ENCODE results near the gene B4GALNT1. TPM values are rescaled to one million over a fixed set of nuclear protein-coding genes. Genes with fewer than 3 reads are reported as not detected.

Gene B4GALNT1
- total RNA-seq, 1 donor from 2014 or later, result 18.6 TPM

GRCh38 chr12:57600395-57600794 lies 32.6 kb downstream of the B4GALNT1 start:
- TF ChIP-seq CTCF (conservative IDR thresholded peaks at IDR 0.05), result no peak
- H3K9me3 Mint-ChIP-seq, result no peaks in the 10 kb centered on the region
- H3K27ac Mint-ChIP-seq (ENCODE audit: unreplicated experiment), result no peak overlapping the region
- H3K4me3 Mint-ChIP-seq, result no peak overlapping the region
- peaks cover 15% of the 10 kb centered on the region for H3K4me1 Mint-ChIP-seq
- H3K27me3 Mint-ChIP-seq (ENCODE audit: low read depth), result no peaks in the 10 kb centered on the region
- peaks cover 14% of the 10 kb centered on the region for H3K36me3 Mint-ChIP-seq (ENCODE audit: low read depth)
- DNase-seq (ENCODE audit: low read depth, low spot score), result no peak

- no peak overlapping the region for H3K27ac Mint-ChIP-seq (ENCODE audit: unreplicated experiment)
- no peak for DNase-seq (ENCODE audit: low read depth, low spot score)
- H3K27me3 Mint-ChIP-seq (ENCODE audit: low read depth), result peaks cover 16% of the 10 kb centered on the region
- no peak for TF ChIP-seq CTCF (conservative IDR thresholded peaks at IDR 0.05)
- peaks cover 18% of the 10 kb centered on the region for H3K4me1 Mint-ChIP-seq
- no peaks in the 10 kb centered on the region for H3K9me3 Mint-ChIP-seq
- no peak overlapping the region for H3K4me3 Mint-ChIP-seq
- H3K36me3 Mint-ChIP-seq (ENCODE audit: low read depth), result peaks cover 2% of the 10 kb centered on the region
Measured at GRCh38 chr12:57593187-57593586, 39.8 kb downstream of the B4GALNT1 start.

- Mint-ChIP-seq H3K4me1 (peaks cover 18% of the 10 kb centered on the region), H3K4me3 (peak overlapping the region; percentile 93), H3K36me3 (ENCODE audit: low read depth) (peaks cover 2% of the 10 kb centered on the region), H3K9me3 (no peaks in the 10 kb centered on the region), H3K27me3 (ENCODE audit: low read depth) (peaks cover 16% of the 10 kb centered on the region), H3K27ac (ENCODE audit: unreplicated experiment) (no peak overlapping the region)
- no peak for TF ChIP-seq CTCF (conservative IDR thresholded peaks at IDR 0.05)
- DNase-seq (ENCODE audit: low read depth, low spot score), result no peak
Measured at GRCh38 chr12:57592551-57593165, 40.3 kb downstream of the B4GALNT1 start.

- Mint-ChIP-seq H3K27ac (ENCODE audit: unreplicated experiment) (no peak overlapping the region), H3K36me3 (ENCODE audit: low read depth) (peaks cover 2% of the 10 kb centered on the region), H3K4me1 (peaks cover 18% of the 10 kb centered on the region), H3K4me3 (peak overlapping the region; percentile 93), H3K9me3 (no peaks in the 10 kb centered on the region), H3K27me3 (ENCODE audit: low read depth) (peaks cover 16% of the 10 kb centered on the region)
- TF ChIP-seq CTCF (conservative IDR thresholded peaks at IDR 0.05), result no peak
- no peak for DNase-seq (ENCODE audit: low read depth, low spot score)
Measured at GRCh38 chr12:57591782-57592325, 41.1 kb downstream of the B4GALNT1 start.

- Mint-ChIP-seq H3K36me3 (ENCODE audit: low read depth) (peaks cover 2% of the 10 kb centered on the region), H3K4me1 (peaks cover 18% of the 10 kb centered on the region), H3K4me3 (peak within 1 kb of the TSS; percentile 93), H3K27me3 (ENCODE audit: low read depth) (peaks cover 16% of the 10 kb centered on the region), H3K9me3 (no peaks in the 10 kb centered on the region), H3K27ac (ENCODE audit: unreplicated experiment) (no peak within 1 kb of the TSS)
- no peak for TF ChIP-seq CTCF (conservative IDR thresholded peaks at IDR 0.05)
- no peak for DNase-seq (ENCODE audit: low read depth, low spot score)
Measured at GRCh38 chr12:57590864-57591781, 41.9 kb downstream of the B4GALNT1 start, which contains the start of gene PIP4K2C. TSS of gene PIP4K2C (plus strand) at chr12:57591192. CDS start at chr12:57591290, 98 bp downstream.
